NCI-H146 (cell line): ENCODE measurements around the gene ZFPM1.
"Not testable (repeated sequence)": the region's sequence is repeated elsewhere in the genome, so short reads cannot be mapped to it uniquely, and the experiment has no call there.

Experiments
- DNase-seq: peaks from one replicate; lab custom pipeline; 2025; lab: John Stamatoyannopoulos, UW

Gene ZFPM1

DNA sequence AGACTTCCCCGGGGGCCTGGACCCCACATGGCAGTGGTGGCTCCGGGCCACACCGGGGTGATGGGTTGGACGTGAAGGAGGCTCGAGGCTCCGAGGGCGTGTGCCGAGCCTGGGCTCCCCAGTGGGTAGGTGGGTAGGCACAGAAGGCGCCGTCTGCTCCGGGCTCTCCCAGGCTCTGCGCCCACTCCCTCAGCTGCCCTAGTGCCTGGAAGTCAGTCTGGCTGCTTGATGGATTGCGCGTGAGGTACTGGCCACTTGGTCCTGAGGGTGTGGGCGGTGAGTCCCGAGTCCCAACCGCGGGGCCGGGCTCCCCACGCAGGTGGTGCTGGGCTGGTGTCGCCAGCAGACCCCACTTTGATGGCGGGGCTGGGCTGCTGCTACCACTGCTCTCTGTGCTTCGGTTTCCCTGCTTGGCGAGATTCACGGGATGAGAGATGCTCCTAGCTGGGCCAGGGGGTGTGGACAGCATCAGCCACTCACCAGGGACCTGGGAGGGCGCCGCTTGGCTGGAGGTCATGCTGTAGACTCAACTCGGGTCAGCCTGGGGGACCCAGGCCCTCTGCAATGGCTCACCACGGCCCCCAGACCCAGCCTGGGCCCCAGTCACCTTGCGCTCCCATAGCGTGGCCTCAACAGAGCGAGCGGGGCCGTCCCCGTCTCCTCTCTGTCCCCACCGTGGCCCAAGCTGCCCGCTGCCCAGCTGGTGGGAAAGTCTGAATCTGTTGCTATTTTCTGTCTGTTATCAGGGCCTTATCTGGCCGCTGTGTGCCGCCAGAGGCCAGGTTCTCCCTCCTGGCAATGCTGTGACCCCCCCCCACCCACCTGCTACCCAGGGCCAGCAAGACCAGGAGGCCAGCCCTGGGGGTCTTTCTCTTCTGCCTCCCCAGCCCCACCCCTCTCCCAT is 26.1 kb downstream of the ZFPM1 start:
- DNase-seq = peak; percentile 7

DNA sequence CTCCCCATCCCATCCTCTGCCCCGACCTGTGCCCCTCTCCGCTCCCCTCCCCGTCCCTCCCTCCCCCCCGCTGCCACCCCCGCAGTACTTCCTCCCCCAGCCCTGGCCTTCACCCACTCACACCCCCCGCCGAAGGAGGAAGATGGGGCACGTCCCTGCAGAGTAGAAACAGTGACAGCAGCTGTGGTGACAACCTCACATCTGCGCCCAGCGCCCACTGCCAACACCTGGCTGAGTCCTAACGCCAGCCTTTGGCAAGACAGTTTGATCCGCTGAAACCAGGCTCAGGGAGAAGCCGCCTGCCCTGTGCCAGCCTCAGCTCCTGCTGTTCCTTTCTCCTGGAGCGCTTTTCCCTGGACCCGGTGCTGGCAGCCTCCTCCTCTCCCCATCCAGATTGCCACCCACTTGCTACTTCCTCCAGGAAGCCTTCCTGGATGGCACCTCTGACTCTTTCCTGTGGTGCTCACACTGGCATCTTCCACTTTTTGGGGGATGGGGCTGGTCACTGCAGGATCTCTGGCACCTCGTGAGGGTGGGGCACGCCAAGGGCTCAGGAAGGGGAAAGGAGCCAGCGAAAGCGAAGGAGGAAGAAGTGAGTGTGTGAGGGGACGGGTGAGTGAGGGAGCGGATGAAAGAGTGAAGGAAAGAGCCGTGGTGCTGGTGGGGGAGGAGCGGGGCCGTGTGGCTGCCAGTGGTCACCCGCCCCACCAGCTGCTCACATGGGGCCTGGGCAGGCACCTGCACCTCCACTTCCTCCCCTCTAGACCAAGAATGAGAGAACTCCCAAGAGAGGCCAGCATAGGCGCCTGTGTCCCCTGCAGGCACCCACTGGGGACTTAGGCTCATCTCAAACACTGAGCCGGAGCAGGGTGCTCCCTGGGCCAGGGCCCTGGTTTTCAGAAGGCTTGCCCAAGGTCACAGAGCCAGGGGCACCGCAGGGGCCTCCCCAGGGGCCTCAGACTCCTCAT is 27.0 kb downstream of the ZFPM1 start:
- no peak for DNase-seq

DNA sequence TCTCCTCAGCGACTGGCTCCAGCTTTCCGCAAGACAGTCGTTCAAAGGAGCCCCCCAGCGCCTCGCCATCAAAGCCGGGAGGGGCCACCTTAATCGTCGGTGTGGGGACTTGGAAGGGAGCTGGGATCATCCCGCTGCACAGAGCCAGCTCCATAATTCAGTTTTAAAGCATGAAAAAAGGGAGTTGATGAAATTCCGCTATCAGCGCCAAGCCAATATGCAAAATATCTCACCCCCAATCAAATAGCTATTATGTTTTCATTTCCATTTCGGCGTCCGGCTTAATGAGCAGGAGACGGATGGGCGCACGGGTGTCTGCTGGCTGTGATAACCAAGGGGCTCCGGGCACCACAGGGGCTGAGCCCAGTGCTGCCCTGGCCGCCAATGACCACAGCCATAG is 27.7 kb downstream of the ZFPM1 start:
- DNase-seq = no peak

DNA sequence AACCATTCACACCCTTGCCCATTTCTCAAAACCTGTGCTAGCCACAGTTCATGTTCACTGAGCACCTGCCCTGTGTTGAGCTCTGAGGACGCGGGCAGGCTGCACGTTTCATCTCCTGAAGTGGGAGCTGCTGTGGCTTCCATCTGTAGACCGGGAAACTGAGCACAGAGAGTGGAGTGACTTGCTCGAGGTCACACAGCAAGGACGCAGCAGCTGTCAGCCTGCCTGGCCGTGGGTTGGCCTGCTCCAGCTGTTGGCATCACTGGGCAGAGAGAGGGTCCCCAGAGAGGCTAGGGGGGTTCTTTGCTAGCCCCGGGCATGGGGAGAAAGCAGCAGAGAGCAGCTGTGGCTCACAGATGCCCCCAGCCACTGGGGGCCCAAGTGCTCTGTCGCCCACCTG is 28.8 kb downstream of the ZFPM1 start:
- no peak for DNase-seq

DNA sequence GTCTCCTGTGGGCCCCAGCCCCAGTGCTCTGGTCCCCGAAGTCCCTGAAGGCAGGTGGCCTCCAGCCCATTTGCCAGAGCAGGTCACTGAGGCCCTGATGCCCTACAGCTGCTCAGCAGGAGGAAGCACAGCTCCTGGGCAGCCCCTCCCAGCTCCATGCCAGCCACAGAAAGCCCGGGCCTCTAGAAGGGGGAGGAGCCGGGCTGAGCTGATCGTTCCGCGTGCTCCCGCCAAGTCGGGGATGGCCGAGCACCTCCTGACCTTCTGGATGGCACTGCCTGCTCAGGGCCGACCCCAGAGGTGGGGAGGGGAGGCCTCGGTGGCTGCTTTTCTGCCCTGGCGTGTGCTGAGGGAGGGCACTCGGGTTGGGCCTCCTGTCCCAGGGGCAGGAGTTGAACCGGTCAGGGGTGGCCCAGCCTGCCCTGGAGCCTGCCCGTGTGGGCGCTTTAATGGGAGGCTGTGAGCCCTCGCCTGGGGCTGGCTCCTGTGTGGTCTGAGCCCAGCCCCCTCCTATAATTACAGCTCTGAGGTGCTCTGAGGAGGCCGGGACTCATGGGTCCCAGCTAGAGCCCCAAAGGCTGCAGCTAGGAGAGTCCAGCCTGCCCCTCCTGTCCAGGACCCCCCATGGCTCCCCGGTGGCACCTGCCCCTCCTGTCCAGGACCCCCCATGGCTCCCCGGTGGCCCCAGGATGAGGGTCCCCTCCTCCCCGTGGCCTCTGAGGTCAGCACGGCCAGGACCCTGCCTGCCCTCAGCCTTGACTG is 29.7 kb downstream of the ZFPM1 start:
- DNase-seq = peak; percentile 53

DNA sequence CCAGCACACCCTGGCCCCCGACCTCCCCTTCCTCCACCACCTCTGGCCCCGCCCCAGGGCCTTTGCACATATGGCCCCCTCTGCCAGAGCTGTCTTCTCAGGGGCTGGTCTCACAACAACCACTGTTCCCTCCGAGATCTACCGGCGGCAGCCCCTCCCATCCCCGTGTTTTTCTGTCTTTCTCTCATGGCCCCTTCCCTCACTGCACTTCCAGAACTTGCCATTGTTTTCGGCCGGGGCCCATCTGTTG is 30.2 kb downstream of the ZFPM1 start:
- DNase-seq = no peak

DNA sequence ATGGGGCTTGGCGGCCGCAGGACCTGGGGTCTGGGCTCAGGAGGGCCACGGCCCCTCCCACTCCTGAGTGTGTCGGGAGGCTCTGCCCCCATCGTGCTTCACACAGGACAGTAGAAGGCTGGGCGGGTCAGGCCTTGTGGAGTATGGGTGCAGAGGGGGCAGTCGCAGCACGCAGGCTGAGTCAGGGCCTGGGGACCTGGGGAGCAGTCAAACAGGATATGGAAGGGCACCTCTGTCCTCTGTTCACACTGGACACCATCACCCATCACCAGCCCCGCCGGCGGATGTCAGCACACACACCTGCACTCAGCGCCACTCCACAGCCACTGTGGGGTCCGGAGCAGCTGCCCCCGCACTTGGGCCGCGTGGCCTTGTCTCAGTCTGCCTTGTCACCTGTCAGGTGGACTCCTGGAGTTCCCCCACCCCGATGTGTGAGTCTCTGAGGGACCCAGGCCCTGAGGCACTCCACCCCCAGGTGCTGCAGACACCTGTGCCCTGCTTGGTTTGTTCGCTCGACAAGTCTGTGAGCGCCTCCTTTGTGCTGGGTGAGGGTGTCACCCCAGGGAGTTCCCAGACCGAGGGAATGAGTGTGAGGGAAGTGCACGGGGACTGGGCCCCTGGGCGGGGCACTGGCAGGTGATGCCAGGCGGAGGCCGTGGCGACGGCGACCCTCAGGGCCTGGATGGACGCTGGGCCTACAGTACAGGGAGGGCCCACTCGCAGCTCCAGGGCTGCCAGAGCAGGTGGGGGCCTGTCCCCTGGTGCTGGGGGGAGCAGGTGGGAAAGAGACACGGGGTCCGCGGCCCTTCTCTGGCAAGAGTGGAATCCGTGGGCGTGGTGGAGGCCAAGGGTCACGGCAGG is 31.7 kb downstream of the ZFPM1 start:
- DNase-seq = peak; percentile 54

DNA sequence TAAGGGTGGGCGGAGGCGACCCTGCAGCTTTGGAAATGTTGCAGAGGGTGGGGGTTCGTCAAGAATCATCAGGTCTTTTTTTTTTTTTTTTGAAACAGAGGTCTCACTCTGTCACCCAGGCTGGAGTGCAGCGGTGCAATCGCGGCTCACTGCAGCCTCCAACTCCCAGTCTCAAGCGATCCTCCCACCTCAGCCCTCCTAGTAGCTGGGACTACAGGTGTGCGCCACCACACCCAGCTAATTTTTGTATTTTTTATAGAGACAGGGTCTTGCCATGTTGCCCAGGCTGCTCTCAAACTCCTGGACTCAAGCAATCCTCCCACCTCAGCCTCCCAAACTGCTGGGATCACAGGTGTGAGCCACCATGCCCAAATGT is 32.3 kb downstream of the ZFPM1 start:
- DNase-seq = not testable (repeated sequence)

DNA sequence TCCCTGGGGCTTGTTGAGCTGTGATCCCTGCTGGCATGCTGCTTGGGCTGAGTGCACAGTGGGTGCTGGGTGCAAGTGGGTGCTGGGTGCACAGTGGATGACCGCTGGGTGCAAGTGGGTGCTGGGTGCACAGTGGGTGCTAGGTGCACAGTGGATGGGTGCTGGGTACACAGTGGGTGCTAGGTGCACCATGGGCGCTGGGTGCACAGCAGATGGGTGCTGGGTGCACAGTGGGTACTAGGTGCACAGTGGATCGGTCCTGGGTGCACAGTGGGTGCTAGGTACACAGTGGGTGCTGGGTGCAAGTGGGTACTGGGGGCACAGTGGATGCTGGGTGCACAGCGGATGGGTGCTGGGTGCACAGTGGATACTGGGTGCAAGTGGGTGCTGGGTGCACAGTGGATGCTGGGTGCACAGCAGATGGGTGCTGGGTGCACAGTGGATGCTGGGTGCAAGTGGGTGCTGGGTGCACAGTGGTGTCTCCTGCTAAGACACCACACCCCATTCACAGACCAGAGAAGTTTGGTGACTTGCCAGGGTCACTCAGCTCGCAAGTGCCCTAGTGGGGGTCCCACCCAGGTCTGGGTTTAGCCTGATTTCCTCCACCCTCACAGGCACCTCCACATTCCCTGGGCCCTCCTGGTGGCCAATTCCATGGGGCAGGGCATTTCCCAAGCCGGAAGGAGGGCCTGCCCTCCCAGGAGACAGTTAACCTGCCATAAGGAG is 33.5 kb downstream of the ZFPM1 start:
- DNase-seq = no peak

DNA sequence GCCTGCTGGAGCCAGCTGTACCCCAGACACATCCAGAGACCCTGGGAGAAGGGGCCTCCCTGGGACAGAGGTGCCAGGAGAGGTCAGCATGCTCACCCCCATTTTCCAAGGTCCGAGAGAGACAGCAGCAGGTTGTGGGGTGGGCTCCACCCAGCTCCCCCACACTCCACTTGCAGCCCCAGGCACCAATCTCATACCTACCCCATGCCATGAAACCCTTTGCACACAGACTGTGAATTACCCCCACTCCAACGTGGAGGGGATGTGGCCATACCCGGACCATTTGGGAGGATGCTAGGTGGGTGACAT is 34.0 kb downstream of the ZFPM1 start:
- no peak for DNase-seq

DNA sequence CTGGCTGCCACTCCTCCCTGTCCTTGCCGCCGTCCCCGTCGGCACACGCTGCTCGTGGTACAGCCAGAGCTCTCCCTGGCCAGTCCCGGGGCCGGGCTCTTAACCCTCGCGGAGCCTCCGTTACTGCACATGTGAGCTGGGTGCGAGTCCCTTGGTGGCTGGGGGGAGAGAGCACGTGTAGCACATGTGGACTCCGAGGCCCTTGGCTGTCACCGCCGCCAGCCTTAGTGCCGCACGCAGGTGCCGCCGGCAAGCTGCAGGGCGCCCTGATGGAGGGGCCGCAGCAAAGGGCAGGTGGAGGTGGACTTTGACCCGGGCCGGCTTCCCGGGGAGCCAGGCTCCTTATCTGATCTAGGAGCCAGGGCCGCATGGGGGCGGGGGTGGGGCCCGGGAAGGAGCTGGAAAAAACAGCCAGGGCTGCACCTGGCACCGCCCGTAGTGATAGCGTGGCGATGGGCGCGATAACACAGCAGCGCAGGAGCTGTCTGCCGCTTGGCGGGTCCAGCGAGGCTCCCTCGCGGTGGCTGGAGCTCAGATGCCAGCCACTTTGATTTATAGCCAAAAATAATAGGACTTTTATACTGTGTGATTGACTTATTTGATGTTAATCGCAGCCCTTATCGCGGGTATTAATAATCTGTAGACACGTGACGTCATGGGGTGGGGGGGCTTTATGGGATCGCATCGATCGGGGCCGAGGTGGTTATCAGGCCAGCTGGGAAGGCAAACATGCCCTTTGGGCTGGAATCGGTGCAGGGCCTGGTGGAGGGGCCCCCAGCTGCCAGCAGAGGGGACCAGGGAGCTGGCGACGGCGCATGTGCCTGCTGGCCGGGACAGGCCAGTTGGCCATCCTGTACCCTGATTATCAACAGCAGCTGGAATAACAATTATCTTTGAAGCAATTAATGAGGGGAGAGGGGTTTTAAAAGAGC is 35.1 kb downstream of the ZFPM1 start:
- DNase-seq = peak; percentile 94

DNA sequence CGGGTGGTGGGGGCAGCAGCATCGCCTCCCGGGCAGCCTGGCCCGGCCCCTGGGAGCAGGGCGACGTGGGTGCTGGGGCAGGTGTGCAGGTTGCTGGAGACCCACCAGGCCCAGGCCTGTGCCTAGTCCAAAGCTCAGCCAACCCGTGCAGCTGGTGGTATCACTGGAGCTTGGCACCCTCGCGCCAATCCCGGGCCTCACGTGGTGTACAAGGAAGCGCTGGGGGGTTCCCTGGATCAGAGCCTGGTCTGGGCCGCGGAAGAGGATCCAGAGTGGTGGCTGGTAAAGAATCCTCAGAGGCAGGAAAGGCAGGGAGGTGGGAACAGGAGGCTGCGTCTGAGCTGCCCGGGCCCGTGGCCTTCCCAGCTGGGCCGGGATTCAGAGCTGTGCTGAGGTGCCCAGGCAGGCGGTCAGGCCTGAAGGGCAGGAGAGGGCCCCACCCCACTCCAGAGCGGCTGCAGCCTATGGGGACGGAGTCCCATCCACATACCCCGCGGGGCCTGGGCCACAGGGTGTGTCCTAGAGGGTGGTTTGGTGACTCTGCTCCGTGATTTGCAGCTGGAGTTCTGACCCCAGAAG is 36.2 kb downstream of the ZFPM1 start:
- no peak for DNase-seq

DNA sequence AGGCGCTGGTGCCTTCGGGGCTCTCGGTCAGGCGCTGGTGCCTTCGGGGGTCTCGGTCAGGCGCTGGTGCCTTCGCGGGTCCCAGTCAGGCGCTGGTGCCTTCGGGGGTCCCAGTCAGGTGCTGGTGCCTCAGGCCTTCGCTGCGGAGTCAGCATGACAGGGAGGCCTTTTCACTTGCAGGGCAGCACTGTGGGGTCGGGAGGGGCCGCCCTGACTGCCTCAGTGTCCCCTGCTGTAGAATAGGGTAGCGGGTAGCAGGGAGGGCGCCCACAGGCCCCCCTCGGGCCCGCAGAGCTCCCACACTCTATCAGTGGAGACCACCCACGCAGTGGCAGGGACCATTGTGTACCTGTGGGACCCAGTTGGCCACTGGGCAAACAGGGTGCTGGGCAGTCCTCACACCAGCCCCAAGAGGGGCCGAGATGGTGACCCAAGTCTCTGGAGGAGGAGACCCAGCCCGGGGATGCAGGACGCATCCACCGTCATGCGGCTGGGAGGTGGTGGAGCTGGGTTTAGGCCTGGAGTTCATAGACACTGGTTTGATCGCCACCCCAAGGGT is 38.0 kb downstream of the ZFPM1 start:
- DNase-seq = no peak

DNA sequence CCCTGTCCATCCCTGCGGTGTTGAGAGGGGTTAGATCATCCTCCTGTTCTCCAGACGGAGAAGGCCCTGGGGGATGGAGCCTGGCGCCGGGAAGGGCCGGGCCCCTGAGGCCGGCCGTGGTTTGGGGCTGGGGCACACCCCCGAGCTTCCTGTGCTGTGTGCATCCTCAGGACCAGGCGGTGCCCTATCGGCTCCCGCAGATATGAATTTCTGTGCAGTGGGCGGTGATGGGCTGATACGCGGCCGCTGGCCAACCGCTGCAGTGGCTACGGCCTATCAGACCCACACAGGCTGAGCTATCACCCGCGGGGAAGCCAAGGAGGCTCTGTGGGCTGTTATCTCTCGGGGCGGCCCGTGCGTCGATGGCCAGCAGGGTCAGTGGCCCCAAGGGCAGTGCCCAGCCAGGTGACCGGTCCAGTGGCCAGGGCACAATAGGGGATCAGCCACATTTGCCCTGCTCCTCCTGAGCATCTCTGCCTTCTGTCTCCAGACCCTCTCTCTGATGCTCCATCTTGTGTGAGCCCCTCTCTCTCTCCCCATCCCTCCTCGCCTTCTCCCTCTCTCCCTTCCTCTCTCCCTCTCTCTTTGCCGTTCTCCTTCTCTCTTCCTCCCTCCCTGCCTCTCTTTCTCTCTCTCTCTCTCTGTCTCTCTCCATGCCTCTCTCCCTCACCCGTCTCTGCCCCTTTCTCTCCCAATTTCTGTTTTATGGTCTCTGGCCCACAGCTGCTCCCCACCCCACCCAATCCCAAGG is 38.7 kb downstream of the ZFPM1 start:
- DNase-seq = no peak

DNA sequence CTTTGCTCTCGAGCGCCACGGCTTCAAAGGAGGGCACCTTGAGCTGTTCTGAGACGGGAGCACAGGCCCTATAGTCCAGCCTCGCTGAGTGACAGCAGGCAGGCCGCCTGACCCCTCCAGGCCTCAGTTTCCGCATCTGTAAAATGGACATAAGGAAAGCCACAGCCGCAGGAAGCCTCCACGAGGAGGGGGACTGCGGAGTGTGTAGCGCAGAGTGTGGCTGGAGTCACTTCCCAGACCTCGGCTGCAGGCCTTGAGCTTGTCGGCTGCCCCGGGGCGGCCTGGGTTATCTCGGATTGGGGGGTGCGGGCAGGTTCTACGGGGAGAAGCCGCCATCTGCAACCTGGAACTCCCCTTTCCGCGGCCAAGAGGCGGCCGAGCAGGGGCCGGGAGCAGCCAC is 40.8 kb downstream of the ZFPM1 start:
- DNase-seq = no peak

DNA sequence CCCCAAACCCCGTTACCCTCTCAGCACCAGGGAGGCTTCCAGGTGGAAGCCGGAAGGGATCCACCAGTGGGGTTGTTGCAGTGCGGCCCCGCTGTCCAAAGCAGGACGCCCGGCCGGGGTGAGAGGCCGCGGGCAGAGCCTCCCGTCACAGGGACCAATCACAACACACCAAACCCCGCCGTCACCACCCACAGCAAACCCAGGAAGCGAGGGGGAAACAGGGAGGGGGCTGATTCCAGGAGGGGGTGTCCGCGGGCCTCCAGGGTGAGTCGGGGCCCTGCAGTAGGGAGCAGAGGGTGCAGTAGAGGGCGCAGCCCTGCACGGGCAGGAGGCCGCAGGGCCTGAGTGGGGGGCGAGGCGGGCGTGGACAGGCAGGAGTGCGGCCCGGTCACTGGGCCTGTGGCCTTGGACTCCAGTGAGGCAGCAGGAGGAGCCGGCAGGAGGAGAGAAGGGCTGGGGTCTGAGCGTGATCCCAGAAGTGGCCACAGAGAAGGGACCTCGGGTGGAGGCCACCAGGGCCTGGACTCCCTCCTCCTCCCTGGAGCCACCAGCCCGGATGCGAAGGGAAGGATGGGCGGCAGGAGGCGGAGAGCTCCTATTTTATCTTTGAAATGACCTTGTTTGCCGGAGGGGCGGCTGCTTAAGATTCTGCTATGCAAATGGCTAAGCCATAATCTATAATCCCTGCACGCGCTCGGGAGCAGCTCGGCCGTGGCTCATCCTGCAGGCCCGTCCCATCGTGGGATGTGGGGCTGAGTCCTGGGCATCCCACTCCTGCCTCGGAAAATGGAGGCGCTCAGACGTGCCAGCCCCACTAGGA is 41.5 kb downstream of the ZFPM1 start:
- no peak for DNase-seq

DNA sequence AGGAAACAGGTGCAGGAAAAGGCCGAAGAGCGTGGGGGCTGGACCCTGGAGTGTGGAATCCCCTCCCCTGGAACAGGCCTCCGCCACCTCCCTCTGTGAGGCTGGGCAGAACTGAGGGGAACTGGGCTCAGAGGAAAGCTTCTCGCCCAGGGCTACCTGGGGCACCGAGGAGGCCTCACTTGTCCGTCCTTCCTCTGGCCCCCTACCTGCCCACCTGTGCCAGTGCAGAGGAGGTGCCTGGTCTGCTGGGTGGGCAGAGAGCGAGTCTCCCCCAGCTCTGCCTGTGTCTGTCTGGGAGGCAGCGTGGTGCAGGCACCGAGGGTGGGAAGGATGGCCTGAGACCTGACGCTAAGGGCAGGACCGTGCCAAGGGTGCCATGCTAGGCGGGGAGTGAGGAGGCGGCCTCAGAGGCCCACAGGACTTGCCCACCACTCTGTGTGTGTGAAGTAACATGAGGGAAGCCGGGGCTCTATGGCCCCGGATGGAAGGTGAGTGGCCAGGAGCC is 42.2 kb downstream of the ZFPM1 start:
- DNase-seq = no peak
